H1 (cell line): ENCODE measurements around the gene GNS. TPM values are rescaled to one million over a fixed set of nuclear protein-coding genes. Genes with fewer than 3 reads are reported as not detected.

ENCODE experiments used
- BACH1 ChIP-seq: IDR thresholded peaks from 2 replicates; pipeline ENCODE4 v1.6.1; 2012; ENCODE audit warnings: low read length, improper control_type of control experiment
- BCL11A ChIP-seq, 2 experiments: IDR thresholded peaks; one replicate each; pipeline ENCODE4 v1.6.1; 2011; ENCODE audit warnings: low read depth in 2 of 2, low read length in 2 of 2, mild to moderate bottlenecking in 2 of 2
- CREB1 ChIP-seq: IDR thresholded peaks from 2 replicates; pipeline ENCODE4 v1.6.1; 2012; ENCODE audit warnings: inconsistent platforms
- PHF8 ChIP-seq: fragments of 200-600 bp; sonication (generic); conservative IDR thresholded peaks from 2 replicates; pipeline ENCODE4 v1.7.1; 2012; ENCODE audit warnings: low read depth, mild to moderate bottlenecking, inconsistent platforms, low read length, moderate library complexity
- POU5F1 ChIP-seq: IDR thresholded peaks from 2 replicates; pipeline ENCODE4 v1.6.1; 2011; ENCODE audit warnings: low read depth, mild to moderate bottlenecking, low read length, moderate library complexity
- SRF ChIP-seq: IDR thresholded peaks from 2 replicates; pipeline ENCODE4 v1.6.1; 2011; ENCODE audit warnings: mild to moderate bottlenecking, low read depth, low read length, moderate library complexity
- TAF1 ChIP-seq: IDR thresholded peaks from 2 replicates; pipeline ENCODE4 v1.6.1; 2011; ENCODE audit warnings: mild to moderate bottlenecking, low read depth, low read length
- TCF12 ChIP-seq: IDR thresholded peaks from 2 replicates; pipeline ENCODE4 v1.6.1; 2011; ENCODE audit warnings: low read depth, mild to moderate bottlenecking, low read length
- TEAD4 ChIP-seq: IDR thresholded peaks from 2 replicates; pipeline ENCODE4 v1.6.1; 2012; ENCODE audit warnings: low read depth, low read length, inconsistent platforms, mixed read lengths
- ZNF274 ChIP-seq: IDR thresholded peaks from 2 replicates; pipeline ENCODE4 v1.7.0; 2012; ENCODE audit warnings: low read length, borderline replicate concordance; ENCODE audit errors: extremely low read depth
- polyA plus RNA-seq, 7 experiments: library from polyadenylated mRNA; depleted of rRNA in 3 of 7; stranded (reverse) in 5 of 7; unstranded in 2 of 7; fragments of >200 nt in 5 of 7; fragments of 200-250 nt in 2 of 7; gene quantifications; 1 replicate in 5 of 7; 2 replicates in 1 of 7; 4 replicates in 1 of 7; pipeline versions ENCODE4 v1.2.1 to v1.2.3, GENCODE V29; 2011 to 2013; ENCODE audit warnings: missing spikeins in 2 of 7, mixed read lengths in 2 of 7
- total RNA-seq: library from RNA; stranded (reverse); fragmentation: NEBNext Ultra II Directional; extraction: Animal tissue kit (Norgen Biotek cat#: 25700); gene quantifications from 2 replicates; pipeline ENCODE4 v1.2.1, GENCODE V29; 2021

Gene GNS
- total and polyA plus RNA-seq, 2 of the 8 experiments (the other 6 are each of a cell fraction or from before 2014, with no cell fraction given) = 16.0 to 28.5 TPM

DNA sequence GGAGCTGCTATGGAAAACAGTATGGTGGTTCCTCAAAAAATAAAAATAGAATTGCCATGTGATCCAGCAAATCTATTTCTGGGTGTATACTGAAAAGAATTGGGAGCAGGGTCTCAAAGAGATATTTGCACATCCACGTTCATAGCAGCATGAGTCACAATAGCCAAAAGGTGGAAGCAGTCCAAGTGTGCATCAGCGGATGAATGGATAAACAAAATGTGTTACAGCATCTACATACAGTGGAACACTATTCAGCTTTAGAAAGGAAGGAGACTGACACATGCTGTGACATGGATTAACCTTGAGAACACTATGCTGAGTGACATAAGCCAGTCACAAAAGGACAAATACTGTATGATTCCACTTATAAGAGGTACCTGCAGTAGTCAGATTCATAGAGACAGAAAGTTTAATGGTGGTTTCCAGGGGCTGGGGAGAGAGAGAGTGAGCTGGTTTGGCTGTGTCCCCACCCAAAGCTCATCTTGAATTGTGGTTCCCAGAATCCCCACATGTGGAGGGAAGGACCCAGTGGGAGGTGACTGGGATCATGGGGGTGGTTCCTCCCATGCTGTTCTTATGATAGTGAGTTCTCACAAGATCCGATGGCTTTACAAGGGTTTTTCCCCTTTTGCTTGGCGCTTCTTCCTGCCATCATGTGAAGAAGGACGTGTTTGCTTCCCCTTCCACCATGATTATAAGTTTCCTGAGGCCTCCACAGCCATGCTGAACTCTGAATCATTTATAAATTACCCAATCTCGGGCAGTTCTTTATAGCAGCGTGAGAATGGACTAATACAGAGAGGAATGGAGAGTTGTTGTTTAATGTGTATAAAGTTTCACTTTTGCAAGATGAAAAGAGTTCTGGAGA is 47.6 kb upstream of the GNS start (continued):
- TF ChIP-seq BACH1 (no peak), TAF1 (no peak), SRF (no peak), TCF12 (no peak), POU5F1 (no peak), BCL11A (IDR thresholded peaks at IDR 0.05; ENCODE audit: low read depth in 2 of 2, low read length in 2 of 2) (no peak), CREB1 (no peak), TEAD4 (no peak), PHF8 (no peak), ZNF274 (no peak)
